K562 (cell line): Measurements from ENCODE around the gene IL20RA. TPM values are rescaled to one million over a fixed set of nuclear protein-coding genes. Genes with fewer than 3 reads are reported as not detected.

Experiments used
- ATAC-seq: fragments of 200-7000 bp; cut with Tn5 transposase; 3 replicates; pipeline ENCODE4 v1.9.1; 2020; ENCODE audit warnings: moderate library complexity
- BruUV-seq: library from RNA; stranded (reverse); fragments of 400-500 nt; replicated peaks from 2 replicates; lab custom pipeline; 2021; lab: Mats Ljungman, UMichigan
- CTCF ChIA-PET: fragments of 300-600 bp; formaldehyde crosslinking; extraction: SDS; loops from one replicate; lab custom pipeline; 2021; ENCODE audit warnings: low intra/inter-chr PET ratio; lab: Yijun Ruan, JAX
- POLR2A ChIA-PET: fragments of 300-600, 350-650 bp; sonication (Branson Sonifier 250); formaldehyde crosslinking; extraction: SDS; loops from one replicate; lab custom pipeline; 2021; ENCODE audit warnings: antibody characterized with exemption, inconsistent platforms; lab: Yijun Ruan, JAX
- DNase-seq, 4 experiments: peaks; one replicate each; pipeline versions ENCODE4 v3.0.0 to v3.0.0-alpha.2; 2011 to 2018; ENCODE audit warnings: low spot score in 3 of 4, mixed read lengths in 3 of 4; ENCODE audit errors: extremely low read depth in 1 of 4
- FAIRE-seq: peaks from 2 replicates; lab custom pipeline; 2011; peaks lifted over from hg19 to GRCh38; lab: Jason Lieb, UNC
- H2AFZ ChIP-seq: 2 replicates; pipeline ENCODE4 v1.6.0; 2011; ENCODE audit warnings: low read depth, low read length, control low read depth, inconsistent platforms
- H3K27ac ChIP-seq: fragments of 200-600 bp; 3 replicates; pipeline ENCODE4 v1.8.0; 2011; ENCODE audit warnings: low read depth, mild to moderate bottlenecking, control low read depth, inconsistent platforms, low read length, moderate library complexity, mixed read lengths; ENCODE audit errors: extremely low read depth
- H3K27me3 ChIP-seq, 2 experiments: fragments of 300-600 bp in 1 of 2; 2 replicates in 1 of 2; 3 replicates in 1 of 2; pipeline versions ENCODE4 v1.6.0 to v1.8.0; 2011; ENCODE audit warnings: inconsistent platforms in 2 of 2, low read length in 2 of 2, mild to moderate bottlenecking in 1 of 2, mixed read lengths in 1 of 2, moderate library complexity in 1 of 2; ENCODE audit not compliant: control insufficient read depth in 2 of 2, insufficient read depth in 2 of 2
- H3K36me3 ChIP-seq: fragments of 300-600 bp; 3 replicates; pipeline ENCODE4 v1.8.0; 2011; ENCODE audit warnings: mild to moderate bottlenecking, low read length, inconsistent platforms; ENCODE audit not compliant: control insufficient read depth, insufficient read depth
- H3K4me1 ChIP-seq, 2 experiments: fragments of 200-600 bp in 1 of 2; replicated peaks in 1 of 2; 2 replicates in 1 of 2; 3 replicates in 1 of 2; pipeline versions ENCODE4 v1.5.1 to v1.8.0; 2011; ENCODE audit warnings: inconsistent platforms in 2 of 2, low read length in 2 of 2, mild to moderate bottlenecking in 1 of 2, mixed read lengths in 1 of 2, moderate library complexity in 1 of 2; ENCODE audit not compliant: control insufficient read depth in 2 of 2, insufficient read depth in 2 of 2
- H3K4me2 ChIP-seq: 2 replicates; pipeline ENCODE4 v1.6.1; 2011; ENCODE audit warnings: low read length, control low read depth, inconsistent platforms, mixed read lengths; ENCODE audit not compliant: insufficient read depth
- H3K4me3 ChIP-seq: fragments of 200-600 bp; sonication (generic), shearing (Covaris generic); 2 replicates; pipeline ENCODE4 v1.5.1; 2016; ENCODE audit warnings: control low read depth, inconsistent platforms
- H3K79me2 ChIP-seq: fragments of 200-600 bp; 3 replicates; pipeline ENCODE4 v1.8.0; 2011; ENCODE audit warnings: low read length, inconsistent platforms; ENCODE audit not compliant: control insufficient read depth, insufficient read depth
- H3K9ac ChIP-seq, 2 experiments: 2 replicates each; pipeline versions ENCODE4 v1.6.0 to v1.6.1; 2011; ENCODE audit warnings: low read depth in 2 of 2, low read length in 2 of 2, control low read depth in 1 of 2, inconsistent platforms in 1 of 2, mild to moderate bottlenecking in 1 of 2, mixed read lengths in 1 of 2; ENCODE audit not compliant: insufficient read depth in 1 of 2
- H3K9me1 ChIP-seq: one replicate; pipeline ENCODE4 v1.6.0; 2011; ENCODE audit warnings: inconsistent platforms, mild to moderate bottlenecking, low read length, moderate library complexity; ENCODE audit not compliant: control insufficient read depth, insufficient read depth
- H3K9me3 ChIP-seq: replicated peaks from 2 replicates; pipeline ENCODE4 v1.5.1; 2011; ENCODE audit warnings: low read depth, low read length, inconsistent platforms; ENCODE audit not compliant: control insufficient read depth, insufficient read depth
- H4K20me1 ChIP-seq: replicated peaks from 2 replicates; pipeline ENCODE4 v1.6.1; 2011; ENCODE audit warnings: low read length, inconsistent platforms, mixed read lengths; ENCODE audit not compliant: control insufficient read depth, insufficient read depth
- AFF1 ChIP-seq, 2 experiments: fragments of 450-650 bp; IDR thresholded peaks; 2 replicates each; pipeline ENCODE4 v1.6.1; 2018; ENCODE audit warnings: mild to moderate bottlenecking in 2 of 2, low read depth in 1 of 2; ENCODE audit not compliant: partially characterized antibody in 2 of 2
- ARNT ChIP-seq, 2 experiments: fragments of 450-650 bp; IDR thresholded peaks; 2 replicates each; pipeline ENCODE4 v1.6.1; 2016; ENCODE audit warnings: mild to moderate bottlenecking in 1 of 2
- ETV6 ChIP-seq, 3 experiments: fragments of 150-350 bp in 1 of 3; sonication (generic) in 1 of 3; formaldehyde crosslinking in 1 of 3; IDR thresholded peaks; 2 replicates each; pipeline versions ENCODE4 v1.6.1 to v1.8.0; 2014 to 2022; ENCODE audit warnings: borderline replicate concordance in 2 of 3, low read depth in 2 of 3, antibody characterized with exemption in 1 of 3, low read length in 1 of 3, mild to moderate bottlenecking in 1 of 3, missing genetic modification reagents in 1 of 3
- MAX ChIP-seq: sonication (generic); formaldehyde crosslinking; IDR thresholded peaks from 2 replicates; pipeline ENCODE4 v1.9.0; 2022; ENCODE audit warnings: mild to moderate bottlenecking, missing genetic modification reagents
- PATZ1 ChIP-seq: fragments of 250-450 bp; sonication (Bioruptor Pico); IDR thresholded peaks from 2 replicates; pipeline ENCODE4 v1.5.0; 2020; ENCODE audit warnings: mild to moderate bottlenecking, borderline replicate concordance
- PHF8 ChIP-seq: fragments of 200-600 bp; sonication (generic); IDR thresholded peaks from 2 replicates; pipeline ENCODE4 v1.6.1; 2012; ENCODE audit warnings: mixed run types, mild to moderate bottlenecking, inconsistent platforms, low read length, moderate library complexity, borderline replicate concordance
- POU5F1 ChIP-seq: fragments of 150-350 bp; IDR thresholded peaks from 2 replicates; pipeline ENCODE4 v1.6.1; 2014; ENCODE audit warnings: borderline replicate concordance, low read length, low read depth, mild to moderate bottlenecking; ENCODE audit not compliant: partially characterized antibody
- RERE ChIP-seq: sonication (generic); formaldehyde crosslinking; IDR thresholded peaks from 2 replicates; pipeline ENCODE4 v1.8.0; 2023; ENCODE audit warnings: missing genetic modification reagents, mild to moderate bottlenecking, borderline replicate concordance
- ZNF253 ChIP-seq: fragments of 250-450 bp; sonication (Bioruptor Pico); conservative IDR thresholded peaks from 2 replicates; pipeline ENCODE4 v1.6.1; 2021; ENCODE audit warnings: mild to moderate bottlenecking
- in situ Hi-C: fragments of 300-500 bp; cut with MboI; formaldehyde crosslinking; loops from 4 replicates; pipeline ENCODE4 v1.15.0; 2018; ENCODE audit warnings: inconsistent platforms, mixed read lengths
- intact Hi-C: fragments of 100-400 bp; cut with micrococcal nuclease; formaldehyde crosslinking; loops from 2 replicates; pipeline ENCODE4 v1.14.2; 2022
- polyA plus RNA-seq, 8 experiments: library from polyadenylated mRNA; depleted of rRNA in 4 of 8; stranded (reverse) in 5 of 8; unstranded in 3 of 8; fragments of >200 nt; fragmentation: Nextera tagmentation in 2 of 8; fragmentation: Illumina TruSeq in 1 of 8; extraction: Ambion mirVana in 2 of 8; extraction: Trizol in 1 of 8; gene quantifications; 2 replicates each; pipeline versions ENCODE4 v1.2.1 to v1.2.3, GENCODE V29; 2011 to 2014; ENCODE audit warnings: inconsistent platforms in 1 of 8, missing spikeins in 1 of 8
- total RNA-seq, 7 experiments: library from RNA; depleted of rRNA in 6 of 7; stranded (reverse); fragments of >200 nt in 6 of 7; fragmentation: Illumina TruSeq in 2 of 7; extraction: Trizol in 2 of 7; gene quantifications; 2 replicates each; pipeline versions ENCODE4 v1.2.1 to v1.2.3, GENCODE V29; 2011 to 2021; ENCODE audit warnings: low replicate concordance in 1 of 7

IL20RA gene
- total and polyA plus RNA-seq, 9 of the 15 experiments (the other 6 are each of a cell fraction or from before 2014, with no cell fraction given), result not detected

- Histone ChIP-seq H3K27me3 (peaks cover 5 to 19% of the 10 kb centered on the region in 2 experiments; a peak in 3 of 5 replicates), H3K4me1 (peaks cover 0 to 11% of the 10 kb centered on the region in 2 experiments; a peak in 1 of 5 replicates), H3K9ac (no peak overlapping the region), H3K27ac (no peak overlapping the region), H3K4me3 (no peak overlapping the region), H3K9me3 (no peaks in the 10 kb centered on the region), H3K9me1 (no peaks in the 10 kb centered on the region), H3K4me2 (no peak overlapping the region), H4K20me1 (no peaks in the 10 kb centered on the region), H3K79me2 (no peaks in the 10 kb centered on the region), H3K36me3 (no peaks in the 10 kb centered on the region), H2AFZ (no peak overlapping the region)
- no peak for DNase-seq
- BruUV-seq, result no TSS peak
- ATAC-seq, result peak; percentile 56; the same call in 1 of the 3 replicates
- in situ Hi-C loops, result no loop called here
- ChIA-PET POLR2A (interaction anchor here (0.6 to 1.0 kb wide), 4 partner anchors 13 to 516 kb away, joined by 3 to 4 read pairs (median 3); no protein-coding TSS in a partner anchor), CTCF (no interaction called here)
- peak; percentile 60 for FAIRE-seq
- intact Hi-C loops, result no loop called here
- TF ChIP-seq POU5F1 (no peak), PATZ1 (CRISPR knock-in tag) (no peak), ZNF253 (CRISPR knock-in tag) (no peak), ETV6 (IDR thresholded peaks at IDR 0.05; ENCODE audit: borderline replicate concordance in 1 of 2, low read depth in 2 of 2, low read length in 1 of 2) (no peak), ETV6 (CRISPR knock-in tag; IDR thresholded peaks at IDR 0.05; ENCODE audit: borderline replicate concordance) (no peak), PHF8 (no peak), RERE (no peak), AFF1 (IDR thresholded peaks at IDR 0.05; ENCODE audit: low read depth in 1 of 2, partially characterized antibody in 2 of 2) (no peak), MAX (CRISPR knock-in tag) (no peak), ARNT (IDR thresholded peaks at IDR 0.05) (no peak)
Observed at GRCh38 chr6:137040393-137040792, 4.4 kb downstream of the IL20RA start.
